Neural cell (in vitro differentiated cells): ENCODE measurements around the gene TMEM236. TPM values are rescaled to one million over a fixed set of nuclear protein-coding genes. Genes with fewer than 3 reads are reported as not detected.

Experiments
- H2AFZ ChIP-seq: fragments of 200-600, 300-800 bp; sonication (generic), shearing (Covaris generic); 2 replicates; pipeline ENCODE4 v1.6.0; 2014; ENCODE audit warnings: low read depth, mild to moderate bottlenecking, antibody characterized with exemption, low read length, moderate library complexity
- H3F3A ChIP-seq: fragments of 200-600 bp; shearing (Covaris generic); 2 replicates; pipeline ENCODE4 v1.6.1; 2016; ENCODE audit warnings: mild to moderate bottlenecking, moderate library complexity, mixed read lengths, antibody characterized with exemption, low read length; ENCODE audit not compliant: insufficient read depth, poor library complexity, severe bottlenecking
- H3K27ac ChIP-seq: fragments of 200-600, 300-800 bp; sonication (generic), shearing (Covaris generic); 2 replicates; pipeline ENCODE4 v1.5.1; 2014; ENCODE audit warnings: mild to moderate bottlenecking, low read length, moderate library complexity
- H3K27me3 ChIP-seq: fragments of 300-800, 200-600 bp; sonication (generic), shearing (Covaris generic); 2 replicates; pipeline ENCODE4 v1.6.0; 2014; ENCODE audit warnings: mild to moderate bottlenecking, low read depth, low read length, moderate library complexity; ENCODE audit not compliant: insufficient read depth
- H3K36me3 ChIP-seq: fragments of 300-800, 200-600 bp; sonication (generic), shearing (Covaris generic); 2 replicates; pipeline ENCODE4 v1.5.1; 2014; ENCODE audit warnings: mild to moderate bottlenecking, antibody characterized with exemption, low read length, moderate library complexity; ENCODE audit not compliant: insufficient read depth
- H3K4me2 ChIP-seq: fragments of 300-800, 200-600 bp; sonication (generic), shearing (Covaris generic); 2 replicates; pipeline ENCODE4 v1.6.0; 2014; ENCODE audit warnings: mild to moderate bottlenecking, low read length
- H3K4me3 ChIP-seq: fragments of 300-800, 200-600 bp; sonication (generic), shearing (Covaris generic); 2 replicates; pipeline ENCODE4 v1.5.1; 2014; ENCODE audit warnings: mild to moderate bottlenecking, low read length, moderate library complexity
- H3K79me2 ChIP-seq: fragments of 200-600 bp; shearing (Covaris generic); replicated peaks from 2 replicates; pipeline ENCODE4 v1.6.0; 2014; ENCODE audit warnings: mild to moderate bottlenecking, low read length, moderate library complexity; ENCODE audit not compliant: insufficient read depth
- H3K9ac ChIP-seq: fragments of 300-800, 200-600 bp; sonication (generic), shearing (Covaris generic); 2 replicates; pipeline ENCODE4 v1.6.1; 2016; ENCODE audit warnings: mild to moderate bottlenecking, low read length, mixed read lengths
- H3K9me2 ChIP-seq: fragments of 200-600 bp; shearing (Covaris generic); 2 replicates; pipeline ENCODE4 v1.6.1; 2016; ENCODE audit warnings: mild to moderate bottlenecking, low read length, mixed read lengths; ENCODE audit not compliant: insufficient read depth
- H3K9me3 ChIP-seq: fragments of 200-600, 300-800 bp; sonication (generic), shearing (Covaris generic); 2 replicates; pipeline ENCODE4 v1.6.1; 2016; ENCODE audit warnings: mild to moderate bottlenecking, mixed run types, low read length, moderate library complexity, mixed read lengths
- H4K20me1 ChIP-seq: fragments of 200-600 bp; shearing (Covaris generic); 2 replicates; pipeline ENCODE4 v1.6.1; 2016; ENCODE audit warnings: mild to moderate bottlenecking, mixed run types; ENCODE audit not compliant: insufficient read depth
- EP300 ChIP-seq: fragments of 450-650 bp; conservative IDR thresholded peaks from 2 replicates; pipeline ENCODE4 v1.6.1; 2014; ENCODE audit warnings: antibody characterized with exemption, mild to moderate bottlenecking, moderate library complexity; ENCODE audit not compliant: poor library complexity, severe bottlenecking
- EZH2 ChIP-seq: fragments of 200-600, 300-800 bp; shearing (Covaris generic), sonication (generic); IDR thresholded peaks from 2 replicates; pipeline ENCODE4 v1.6.1; 2014; ENCODE audit warnings: antibody characterized with exemption, low read length, borderline replicate concordance, mild to moderate bottlenecking; ENCODE audit not compliant: insufficient read depth, poor library complexity, severe bottlenecking
- MXI1 ChIP-seq: fragments of 450-650 bp; conservative IDR thresholded peaks from 2 replicates; pipeline ENCODE4 v1.6.1; 2014; ENCODE audit warnings: antibody characterized with exemption, mild to moderate bottlenecking; ENCODE audit not compliant: poor library complexity, severe bottlenecking
- POLR2AphosphoS5 ChIP-seq: IDR thresholded peaks from 2 replicates; pipeline ENCODE4 v1.6.1; 2012
- RAD21 ChIP-seq: fragments of 450-650 bp; conservative IDR thresholded peaks from 2 replicates; pipeline ENCODE4 v1.6.1; 2014; ENCODE audit warnings: antibody characterized with exemption, mild to moderate bottlenecking, moderate library complexity
- REST ChIP-seq: IDR thresholded peaks from 2 replicates; pipeline ENCODE4 v1.6.1; 2012; ENCODE audit warnings: borderline replicate concordance
- SMC3 ChIP-seq: fragments of 450-650 bp; conservative IDR thresholded peaks from 2 replicates; pipeline ENCODE4 v1.6.1; 2014; ENCODE audit warnings: antibody characterized with exemption, mild to moderate bottlenecking, moderate library complexity; ENCODE audit not compliant: poor library complexity
- TAF1 ChIP-seq: IDR thresholded peaks from 2 replicates; pipeline ENCODE4 v1.6.1; 2012; ENCODE audit warnings: low read depth
- polyA plus RNA-seq: library from polyadenylated mRNA; depleted of rRNA; stranded (reverse); fragments of >200 nt; gene quantifications from 2 replicates; pipeline ENCODE4 v1.2.3, GENCODE V29; 2014
- TF ChIP-seq, protein P1 (sequence below): fragments of 450-650 bp; IDR thresholded peaks from 2 replicates; pipeline ENCODE4 v1.5.1; 2014; ENCODE audit warnings: antibody characterized with exemption, mild to moderate bottlenecking, moderate library complexity; ENCODE audit not compliant: poor library complexity, severe bottlenecking

Gene TMEM236
- polyA plus RNA-seq, 1 donor from 2014 or later = 0.10 TPM

DNA sequence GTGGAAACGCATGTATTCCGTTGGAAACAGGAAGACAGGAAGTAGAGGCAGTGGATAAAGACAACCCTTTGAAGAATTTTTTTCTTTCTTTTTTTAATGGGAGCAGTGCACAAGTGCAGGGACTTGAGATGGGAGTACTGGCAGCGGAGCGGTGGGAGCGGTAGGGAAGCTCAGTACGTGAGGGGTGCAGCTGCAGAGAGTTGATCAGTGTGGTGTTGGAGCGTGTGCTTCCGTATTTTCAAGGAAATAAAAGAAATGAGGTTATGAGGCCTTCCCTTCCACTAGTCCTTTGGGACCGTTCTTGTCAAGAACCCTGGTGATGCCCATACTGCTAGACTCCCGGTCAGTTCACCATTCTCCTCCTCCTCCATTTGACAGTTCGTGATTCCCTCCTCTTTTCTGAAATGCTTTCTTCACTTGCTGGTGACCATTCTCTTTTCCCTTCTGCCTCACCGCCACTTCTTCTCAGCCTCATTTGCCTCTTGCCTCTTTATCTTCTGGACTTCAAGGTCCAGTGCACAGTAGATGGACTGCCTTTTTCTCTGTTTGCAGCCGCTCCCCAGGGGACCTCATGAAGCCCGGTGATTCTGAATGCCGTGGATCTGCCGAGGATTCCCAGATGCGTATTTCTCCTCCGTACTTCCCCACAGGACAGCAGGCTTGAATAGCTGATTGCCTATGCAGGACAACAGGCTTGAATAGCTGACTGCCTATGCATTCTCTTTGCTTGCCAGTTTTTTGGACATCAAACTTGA lies 39.1 kb upstream of the TMEM236 start:
- Histone ChIP-seq H3K9me2 (no peaks in the 10 kb centered on the region), H3F3A (no peaks in the 10 kb centered on the region), H2AFZ (no peak overlapping the region), H4K20me1 (no peaks in the 10 kb centered on the region), H3K4me2 (no peak overlapping the region), H3K4me3 (peak overlapping the region; percentile 52), H3K36me3 (peaks cover 19% of the 10 kb centered on the region), H3K9me3 (no peaks in the 10 kb centered on the region), H3K9ac (no peak overlapping the region), H3K27me3 (no peaks in the 10 kb centered on the region), H3K27ac (no peak overlapping the region), H3K79me2 (no peaks in the 10 kb centered on the region)
- TF ChIP-seq SMC3 (no peak), EZH2 (no peak), MXI1 (no peak), EP300 (no peak), TAF1 (no peak), REST (no peak), POLR2AphosphoS5 (no peak)

- Histone ChIP-seq H3K9me2 (no peaks in the 10 kb centered on the region), H3K27me3 (no peaks in the 10 kb centered on the region), H3K79me2 (no peaks in the 10 kb centered on the region), H2AFZ (no peak overlapping the region), H3K36me3 (peaks cover 19% of the 10 kb centered on the region), H3K9ac (no peak overlapping the region), H3K4me2 (no peak overlapping the region), H4K20me1 (no peaks in the 10 kb centered on the region), H3K27ac (no peak overlapping the region), H3F3A (no peaks in the 10 kb centered on the region), H3K4me3 (no peak overlapping the region), H3K9me3 (no peaks in the 10 kb centered on the region)
- TF ChIP-seq EP300 = no peak
Observed at GRCh38 chr10:17713758-17714157, 38.2 kb upstream of the TMEM236 start.

DNA sequence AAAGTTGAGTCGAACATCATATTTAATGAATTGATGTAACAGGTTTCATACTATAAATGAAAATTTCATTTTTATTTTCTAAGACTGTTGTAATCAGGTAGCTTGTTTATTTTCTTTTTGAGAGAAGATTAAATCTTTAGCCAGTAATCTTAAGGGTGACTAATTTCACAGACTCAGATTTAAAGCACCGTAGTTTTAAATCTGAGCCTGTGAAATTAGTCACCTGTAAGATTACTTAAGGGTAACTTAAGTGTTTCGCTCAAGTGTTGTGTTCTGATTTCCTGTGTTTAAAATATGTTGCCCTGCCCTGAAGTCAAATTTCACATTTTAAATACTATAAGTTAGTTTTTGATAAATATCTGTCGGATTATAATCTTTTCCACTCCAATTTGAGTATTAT lies 35.8 kb upstream of the TMEM236 start:
- no peak for TF ChIP-seq TAF1
- TF ChIP-seq RAD21 = no peak
- TF ChIP-seq EZH2 = no peak
- no peak for TF ChIP-seq REST
- TF ChIP-seq SMC3 = no peak
- TF ChIP-seq EP300 = no peak
- TF ChIP-seq POLR2AphosphoS5 = no peak
- TF ChIP-seq, protein P1, sequence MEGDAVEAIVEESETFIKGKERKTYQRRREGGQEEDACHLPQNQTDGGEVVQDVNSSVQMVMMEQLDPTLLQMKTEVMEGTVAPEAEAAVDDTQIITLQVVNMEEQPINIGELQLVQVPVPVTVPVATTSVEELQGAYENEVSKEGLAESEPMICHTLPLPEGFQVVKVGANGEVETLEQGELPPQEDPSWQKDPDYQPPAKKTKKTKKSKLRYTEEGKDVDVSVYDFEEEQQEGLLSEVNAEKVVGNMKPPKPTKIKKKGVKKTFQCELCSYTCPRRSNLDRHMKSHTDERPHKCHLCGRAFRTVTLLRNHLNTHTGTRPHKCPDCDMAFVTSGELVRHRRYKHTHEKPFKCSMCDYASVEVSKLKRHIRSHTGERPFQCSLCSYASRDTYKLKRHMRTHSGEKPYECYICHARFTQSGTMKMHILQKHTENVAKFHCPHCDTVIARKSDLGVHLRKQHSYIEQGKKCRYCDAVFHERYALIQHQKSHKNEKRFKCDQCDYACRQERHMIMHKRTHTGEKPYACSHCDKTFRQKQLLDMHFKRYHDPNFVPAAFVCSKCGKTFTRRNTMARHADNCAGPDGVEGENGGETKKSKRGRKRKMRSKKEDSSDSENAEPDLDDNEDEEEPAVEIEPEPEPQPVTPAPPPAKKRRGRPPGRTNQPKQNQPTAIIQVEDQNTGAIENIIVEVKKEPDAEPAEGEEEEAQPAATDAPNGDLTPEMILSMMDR = no peak
- TF ChIP-seq MXI1 = no peak
- Histone ChIP-seq H3F3A (no peaks in the 10 kb centered on the region), H4K20me1 (no peaks in the 10 kb centered on the region), H3K9me3 (no peaks in the 10 kb centered on the region), H3K9ac (no peak overlapping the region), H3K4me2 (no peak overlapping the region), H3K27ac (no peak overlapping the region), H3K27me3 (no peaks in the 10 kb centered on the region), H3K79me2 (no peaks in the 10 kb centered on the region), H3K9me2 (no peaks in the 10 kb centered on the region), H3K36me3 (peaks cover 19% of the 10 kb centered on the region), H2AFZ (no peak overlapping the region), H3K4me3 (no peak overlapping the region)
